Measurements from ENCODE around the gene CENPX. TPM values are rescaled to one million over a fixed set of nuclear protein-coding genes. Genes with fewer than 3 reads are reported as not detected.
A peak's percentile ranks its signal among the peaks of the same experiment; 100 is the strongest.

Gene CENPX
- total and polyA plus RNA-seq, 2 of the 13 experiments (the other 11 are each of a cell fraction or from before 2014, with no cell fraction given): 92.7 to 170 TPM

- Histone ChIP-seq H3K4me2 (ENCODE audit: low read depth, low read length) (no peak overlapping the region), H3K27me3 (ENCODE audit: control insufficient read depth in 1 of 2, insufficient read depth in 2 of 2, low read length in 2 of 2) (no peaks in the 10 kb centered on the region), H4K20me1 (ENCODE audit: insufficient read depth, low read length) (no peaks in the 10 kb centered on the region; the same call in 1 of the 2 replicates), H3K27ac (ENCODE audit: extremely low read length, insufficient read depth, low read length) (peak overlapping the region; percentile 68), H2AFZ (ENCODE audit: low read length) (no peak overlapping the region), H3K79me2 (ENCODE audit: insufficient read depth, low read length) (peaks cover 13% of the 10 kb centered on the region), H3K4me1 (ENCODE audit: insufficient read depth, low read length) (peaks cover 99% of the 10 kb centered on the region), H3K9ac (ENCODE audit: insufficient read depth, low read depth, low read length) (peak overlapping the region; percentile 26; the same call in 1 of the 2 replicates), H3K36me3 (replicated peaks in 1 of 2; ENCODE audit: control insufficient read depth in 1 of 2, insufficient read depth in 2 of 2, low read length in 2 of 2) (peaks cover 24 to 31% of the 10 kb centered on the region in 2 experiments), H3K4me3 (replicated peaks in 1 of 3; ENCODE audit: insufficient read depth in 1 of 3, low read depth in 2 of 3, low read length in 3 of 3) (no peak overlapping the region), H3K9me3 (ENCODE audit: low read length) (no peaks in the 10 kb centered on the region)
- BruUV-seq (replicated peaks): no TSS peak
- 87% methylated on average over 17 of the region's 28 CpGs for WGBS (ENCODE audit: low lambda C conversion rate)
- no peak for FAIRE-seq
- no peak for ATAC-seq
- ChIA-PET CTCF (ENCODE audit: low intra/inter-chr PET ratio, low total read pairs) (interaction anchor here (0.6 kb wide), 1 partner anchor 1355 kb away, joined by 3 read pairs; no protein-coding TSS in a partner anchor), POLR2A (interaction anchor here (1.1 to 14.1 kb wide), 9 partner anchors 18 to 106 kb away, joined by 3 to 470 read pairs (median 6); partner anchors contain the start of genes DCXR and NOTUM)
- intact Hi-C loops (cut with micrococcal nuclease; ENCODE audit: unreplicated experiment): no loop called here
- in situ Hi-C loops (cut with HindIII; ENCODE audit: extremely low pct_ligation_motif_present, low pct_unique_long_range_greater_than_20kb): no loop called here
- DNase-seq (ENCODE audit: low spot score): no peak
- no peak for TF ChIP-seq TBL1XR1 (IDR thresholded peaks at IDR 0.05; ENCODE audit: borderline replicate concordance, low read length, partially characterized antibody)
- TF ChIP-seq SIX1 (CRISPR knock-in tag; IDR thresholded peaks at IDR 0.05; ENCODE audit: borderline replicate concordance): no peak
- no peak for TF ChIP-seq CCDC6 (CRISPR knock-in tag; IDR thresholded peaks at IDR 0.05)
- no peak for TF ChIP-seq HOMEZ (CRISPR knock-in tag; IDR thresholded peaks at IDR 0.05; ENCODE audit: low read depth)
- TF ChIP-seq ZNF280B (CRISPR knock-in tag; IDR thresholded peaks at IDR 0.05; ENCODE audit: borderline replicate concordance): peak; percentile 5; the same call in 1 of the 2 replicates
- TF ChIP-seq NKX3-1 (CRISPR knock-in tag; IDR thresholded peaks at IDR 0.05): 0 out of 2 replicates have a peak, but pooled peaks have one; percentile 6
- TF ChIP-seq ZNF484 (CRISPR knock-in tag; IDR thresholded peaks at IDR 0.05; ENCODE audit: borderline replicate concordance, low read depth): no peak
- TF ChIP-seq ZNF430 (CRISPR knock-in tag; IDR thresholded peaks at IDR 0.05): no peak
- TF ChIP-seq NFIC (IDR thresholded peaks at IDR 0.05; ENCODE audit: low read length): no peak
- TF ChIP-seq TARDBP (CRISPR knock-in tag; IDR thresholded peaks at IDR 0.05): peak; percentile 30; the same call in 1 of the 2 replicates
- no peak for TF ChIP-seq ZNF792 (CRISPR knock-in tag; IDR thresholded peaks at IDR 0.05)
- no peak for TF ChIP-seq MLX (CRISPR knock-in tag; IDR thresholded peaks at IDR 0.05)
- TF ChIP-seq RAD51 (IDR thresholded peaks at IDR 0.05; ENCODE audit: borderline replicate concordance): no peak
- TF ChIP-seq GZF1 (CRISPR knock-in tag; IDR thresholded peaks at IDR 0.05): no peak
- no peak for TF ChIP-seq SIX4 (CRISPR knock-in tag; IDR thresholded peaks at IDR 0.05)
- peak; percentile 85 for TF ChIP-seq RBFOX2 (IDR thresholded peaks at IDR 0.05; ENCODE audit: low read depth, low read length)
- TF ChIP-seq ZNF557 (CRISPR knock-in tag; IDR thresholded peaks at IDR 0.05): no peak
- no peak for TF ChIP-seq ZSCAN12 (CRISPR knock-in tag; IDR thresholded peaks at IDR 0.05)
- TF ChIP-seq SNAPC5 (CRISPR knock-in tag; IDR thresholded peaks at IDR 0.05; ENCODE audit: borderline replicate concordance): no peak
- no peak; the same call in 1 of the 2 replicates for TF ChIP-seq TGIF2 (CRISPR knock-in tag; IDR thresholded peaks at IDR 0.05)
- no peak for TF ChIP-seq ZFP37 (CRISPR knock-in tag; IDR thresholded peaks at IDR 0.05; ENCODE audit: borderline replicate concordance)
- no peak for TF ChIP-seq SALL1 (CRISPR knock-in tag; IDR thresholded peaks at IDR 0.05)
- peak; percentile 71 for TF ChIP-seq ZBTB7B (CRISPR knock-in tag; IDR thresholded peaks at IDR 0.05)
Observed at GRCh38 chr17:82016061-82016874, 6.4 kb downstream of the CENPX start.

Measured in HepG2 (cell line).